BE2C (cell line): ENCODE results near the gene SND1.

Experiments
- DNase-seq: peaks from one replicate; pipeline ENCODE4 v3.0.0-alpha.2; 2020
- H3K27me3 ChIP-seq: fragments of 250-450 bp; sonication (Bioruptor Pico); 2 replicates; pipeline ENCODE4 v1.5.1; 2020; ENCODE audit warnings: mild to moderate bottlenecking
- H3K36me3 ChIP-seq: fragments of 250-450 bp; sonication (Bioruptor Pico); 2 replicates; pipeline ENCODE4 v1.5.1; 2020; ENCODE audit warnings: mild to moderate bottlenecking
- H3K4me1 ChIP-seq: fragments of 250-450 bp; sonication (Bioruptor Pico); 2 replicates; pipeline ENCODE4 v1.5.1; 2020
- H3K4me3 ChIP-seq: 2 replicates; pipeline ENCODE4 v1.5.1; 2011; ENCODE audit warnings: low read depth, low read length
- H3K9me3 ChIP-seq: fragments of 250-450 bp; sonication (Bioruptor Pico); 2 replicates; pipeline ENCODE4 v1.5.1; 2020
- CTCF ChIP-seq: IDR thresholded peaks from 2 replicates; pipeline ENCODE4 v1.5.1; 2012; ENCODE audit warnings: mild to moderate bottlenecking, low read depth, low read length

The SND1 gene

GRCh38 chr7:127980901-127981300 is 328.9 kb downstream of the SND1 start:
- TF ChIP-seq CTCF = no peak
- no peaks in the 10 kb centered on the region for H3K27me3 ChIP-seq
- DNase-seq = no peak
- H3K9me3 ChIP-seq = no peaks in the 10 kb centered on the region
- no peaks in the 10 kb centered on the region for H3K36me3 ChIP-seq
- H3K4me3 ChIP-seq = no peak overlapping the region
- no peaks in the 10 kb centered on the region for H3K4me1 ChIP-seq

GRCh38 chr7:127981965-127982364 is 330.0 kb downstream of the SND1 start:
- no peak for DNase-seq
- TF ChIP-seq CTCF = no peak
- Histone ChIP-seq H3K36me3 (no peaks in the 10 kb centered on the region), H3K9me3 (no peaks in the 10 kb centered on the region), H3K4me1 (no peaks in the 10 kb centered on the region), H3K4me3 (no peak overlapping the region), H3K27me3 (no peaks in the 10 kb centered on the region)

GRCh38 chr7:127983804-127984332 is 331.9 kb downstream of the SND1 start:
- no peaks in the 10 kb centered on the region for H3K9me3 ChIP-seq
- DNase-seq = no peak
- TF ChIP-seq CTCF = no peak

GRCh38 chr7:127986581-127987521 is 334.9 kb downstream of the SND1 start:
- Histone ChIP-seq H3K4me3 (no peak overlapping the region), H3K27me3 (no peaks in the 10 kb centered on the region), H3K4me1 (peaks cover 5% of the 10 kb centered on the region; the same call in 1 of the 2 replicates), H3K36me3 (no peaks in the 10 kb centered on the region; the same call in 1 of the 2 replicates), H3K9me3 (no peaks in the 10 kb centered on the region)
- TF ChIP-seq CTCF = no peak
- DNase-seq = no peak

More at GRCh38 chr7:127983804-127984332, 331.9 kb downstream of the SND1 start:
- H3K4me1 ChIP-seq = no peaks in the 10 kb centered on the region
- no peak overlapping the region for H3K4me3 ChIP-seq
- H3K27me3 ChIP-seq = no peaks in the 10 kb centered on the region
- H3K36me3 ChIP-seq = no peaks in the 10 kb centered on the region

GRCh38 chr7:127988751-127989150 is 336.8 kb downstream of the SND1 start:
- no peak overlapping the region for H3K4me3 ChIP-seq
- DNase-seq = no peak
- H3K27me3 ChIP-seq = no peaks in the 10 kb centered on the region
- H3K4me1 ChIP-seq = peaks cover 5% of the 10 kb centered on the region; the same call in 1 of the 2 replicates
- TF ChIP-seq CTCF = no peak
- H3K9me3 ChIP-seq = no peaks in the 10 kb centered on the region
- no peaks in the 10 kb centered on the region; the same call in 1 of the 2 replicates for H3K36me3 ChIP-seq

- Histone ChIP-seq H3K36me3 (no peaks in the 10 kb centered on the region; the same call in 1 of the 2 replicates), H3K4me3 (no peak overlapping the region), H3K27me3 (no peaks in the 10 kb centered on the region), H3K9me3 (no peaks in the 10 kb centered on the region), H3K4me1 (peaks cover 10% of the 10 kb centered on the region)
- DNase-seq = no peak
- TF ChIP-seq CTCF = no peak
These were observed 341.3 kb downstream of the SND1 start for GRCh38 chr7:127993317-127993716.
